Cardiac septum (tissue), 1 donor: ENCODE results near the gene PPM1L. TPM values are rescaled to one million over a fixed set of nuclear protein-coding genes. Genes with fewer than 3 reads are reported as not detected.
"Not testable (repeated sequence)": the region's sequence is repeated elsewhere in the genome, so short reads cannot be mapped to it uniquely, and the experiment has no call there.

ENCODE experiments used
- DNase-seq: peaks from one replicate; pipeline ENCODE4 v3.0.0-alpha.2; 2020; ENCODE audit warnings: low spot score
- intact Hi-C: fragments of 100-400 bp; cut with DNase I; formaldehyde crosslinking; loops from one replicate; pipeline ENCODE4 v1.14.0; 2022
- total RNA-seq: library from RNA; stranded (reverse); fragmentation: NEBNext Ultra II Directional; extraction: Animal tissue kit (Norgen Biotek cat#: 25700); gene quantifications from one replicate; pipeline ENCODE4 v1.2.1, GENCODE V29; 2021
- donor health status: DM: no; HTN: no; CAD: no.

PPM1L gene
- total RNA-seq, 1 donor from 2014 or later, result 28.8 TPM

DNA sequence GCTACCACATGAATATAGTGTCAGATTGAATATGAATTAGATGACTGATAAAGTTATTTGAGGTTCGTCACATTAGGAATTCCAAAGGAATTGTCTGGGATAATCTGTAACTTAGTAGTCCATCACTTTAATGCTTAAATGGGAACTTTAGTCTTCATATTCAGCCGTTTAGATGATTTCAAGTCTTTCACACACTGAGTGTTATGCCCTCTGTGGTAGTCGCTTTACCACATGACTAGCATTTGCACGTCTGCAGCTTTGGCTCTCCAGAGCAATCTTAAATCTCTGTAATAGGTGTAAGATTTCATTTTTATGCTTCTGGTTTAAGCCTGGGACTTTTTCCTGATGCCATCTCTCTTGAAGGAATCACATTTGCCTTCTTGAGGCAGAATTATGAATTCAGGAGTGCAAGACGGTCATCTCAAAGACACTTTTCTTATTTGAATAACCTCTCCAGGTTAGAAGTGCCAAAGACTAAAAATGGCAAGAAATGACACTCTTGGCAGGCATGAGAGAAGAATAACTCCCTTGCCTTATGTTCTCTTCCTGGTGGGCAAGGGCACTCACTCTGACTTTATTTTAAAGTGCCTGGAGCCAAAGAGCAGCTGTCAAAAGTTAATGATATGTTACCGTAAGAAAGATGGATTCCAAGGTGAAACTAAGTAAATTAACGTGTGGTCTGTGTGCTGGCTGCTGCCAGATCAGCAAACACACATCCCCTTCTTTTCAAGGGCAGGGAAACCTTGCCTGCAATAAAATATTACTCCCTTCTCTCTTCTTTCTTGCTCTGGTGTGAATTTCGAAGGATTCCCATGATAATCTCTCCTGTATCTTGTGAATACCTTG, 195.8 kb downstream of the PPM1L start:
- DNase-seq, result no peak
- intact Hi-C loops, result loop anchor here (10.0 kb wide), 1 partner anchor 153 kb away; the partner anchor contains the start of gene B3GALNT1

DNA sequence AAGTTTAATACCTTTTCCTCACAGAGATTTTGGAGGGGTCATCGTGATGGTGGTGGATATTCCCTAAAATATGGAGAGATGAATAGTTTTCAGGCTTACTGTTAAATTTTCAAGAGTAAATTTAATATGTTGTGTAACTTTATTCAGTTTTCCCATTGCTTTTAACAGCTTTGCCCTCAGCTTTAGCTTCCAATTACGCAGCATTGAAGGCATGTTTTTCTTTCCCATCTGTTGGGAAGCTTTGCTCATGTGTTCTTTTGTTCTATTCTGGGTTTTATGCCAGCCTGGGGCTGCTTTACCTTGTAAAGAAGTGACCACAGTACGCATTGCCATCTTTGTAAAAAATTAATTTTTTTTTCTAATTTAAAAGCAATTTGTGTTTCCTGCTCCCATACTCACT, 197.7 kb downstream of the PPM1L start:
- intact Hi-C loops, result loop anchor here (10.0 kb wide), 1 partner anchor 151 kb away; the partner anchor contains the start of gene B3GALNT1
- DNase-seq, result no peak

DNA sequence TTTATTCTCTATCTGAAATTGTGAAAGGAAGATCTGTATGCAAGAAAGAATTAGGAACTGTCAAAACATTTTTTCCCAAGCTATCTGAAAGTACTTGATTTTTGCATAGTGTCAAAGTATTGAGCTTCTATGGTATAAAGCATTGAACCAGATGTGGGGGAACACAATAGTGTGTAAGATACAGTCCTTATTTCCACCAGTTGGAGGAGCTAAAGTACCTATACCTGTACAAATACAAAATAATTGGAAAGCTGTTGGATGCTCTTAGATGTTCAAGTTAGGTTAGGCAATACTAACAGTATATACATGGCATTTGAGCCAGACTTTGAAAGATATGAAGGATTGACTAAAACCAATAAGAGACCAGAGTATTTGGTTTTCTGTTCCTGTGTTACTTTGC, 200.8 kb downstream of the PPM1L start:
- intact Hi-C loops, result loop anchor here (10.0 kb wide), 1 partner anchor 148 kb away; the partner anchor contains the start of gene B3GALNT1

DNA sequence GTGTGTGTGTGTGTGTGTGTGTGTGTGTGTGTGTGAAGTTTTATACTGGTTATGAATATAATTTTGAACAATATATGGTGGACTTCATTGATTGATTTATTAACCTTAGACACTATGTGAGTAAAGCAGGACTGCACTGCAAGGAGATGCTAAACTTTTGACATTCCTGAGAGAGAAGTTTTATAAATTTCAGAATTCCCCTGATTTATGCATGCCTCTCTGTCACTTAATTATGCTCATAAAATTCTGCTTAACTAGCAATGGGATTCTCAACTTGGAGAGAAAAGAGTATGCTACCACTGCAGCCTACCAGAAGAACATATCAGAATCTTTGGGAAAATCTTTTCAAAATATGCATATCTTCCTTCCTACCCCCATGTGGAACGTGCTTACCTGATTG, 204.5 kb downstream of the PPM1L start:
- intact Hi-C loops, result no loop called here
- DNase-seq, result no peak

More for the DNA sequence above, 200.8 kb downstream of the PPM1L start:
- DNase-seq, result no peak

DNA sequence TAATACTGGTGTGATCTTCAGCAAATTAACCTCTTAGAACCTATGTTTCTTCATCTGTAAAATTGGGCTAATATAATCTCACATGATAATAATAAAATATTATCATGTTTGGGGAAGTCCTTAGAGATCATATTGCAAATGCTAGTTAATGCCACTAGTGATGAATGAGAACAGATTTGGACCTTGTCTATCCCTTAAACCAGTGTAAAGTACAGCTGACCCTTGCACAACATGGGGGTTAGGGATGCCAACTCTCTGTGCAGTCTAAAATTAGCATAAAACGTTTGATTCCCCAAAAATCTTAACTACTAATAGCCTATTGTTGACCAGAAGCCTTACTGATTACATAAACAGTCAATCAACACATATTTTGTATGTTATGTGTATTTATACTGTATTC, 207.9 kb downstream of the PPM1L start:
- intact Hi-C loops, result no loop called here
- no peak for DNase-seq

DNA sequence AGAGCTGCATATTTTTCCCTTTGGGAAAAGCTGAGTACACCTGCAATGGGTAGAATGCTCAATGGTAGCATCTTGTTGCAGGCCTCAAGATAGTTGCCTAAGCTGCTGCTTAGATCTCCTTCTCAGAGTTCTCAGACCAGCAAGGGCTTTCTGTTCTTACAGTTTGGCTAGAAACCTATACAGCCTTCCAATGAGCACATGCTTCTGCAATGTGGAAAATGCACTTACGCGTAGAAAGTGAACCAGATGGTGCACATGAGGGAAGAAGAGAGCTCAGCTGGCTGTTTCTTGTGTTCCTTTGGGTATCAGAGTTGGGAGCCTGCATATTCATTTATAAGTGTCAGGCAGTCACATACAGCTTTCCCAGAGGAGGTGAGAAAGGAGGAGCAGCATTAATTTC, 212.7 kb downstream of the PPM1L start:
- no peak for DNase-seq
- intact Hi-C loops, result no loop called here

DNA sequence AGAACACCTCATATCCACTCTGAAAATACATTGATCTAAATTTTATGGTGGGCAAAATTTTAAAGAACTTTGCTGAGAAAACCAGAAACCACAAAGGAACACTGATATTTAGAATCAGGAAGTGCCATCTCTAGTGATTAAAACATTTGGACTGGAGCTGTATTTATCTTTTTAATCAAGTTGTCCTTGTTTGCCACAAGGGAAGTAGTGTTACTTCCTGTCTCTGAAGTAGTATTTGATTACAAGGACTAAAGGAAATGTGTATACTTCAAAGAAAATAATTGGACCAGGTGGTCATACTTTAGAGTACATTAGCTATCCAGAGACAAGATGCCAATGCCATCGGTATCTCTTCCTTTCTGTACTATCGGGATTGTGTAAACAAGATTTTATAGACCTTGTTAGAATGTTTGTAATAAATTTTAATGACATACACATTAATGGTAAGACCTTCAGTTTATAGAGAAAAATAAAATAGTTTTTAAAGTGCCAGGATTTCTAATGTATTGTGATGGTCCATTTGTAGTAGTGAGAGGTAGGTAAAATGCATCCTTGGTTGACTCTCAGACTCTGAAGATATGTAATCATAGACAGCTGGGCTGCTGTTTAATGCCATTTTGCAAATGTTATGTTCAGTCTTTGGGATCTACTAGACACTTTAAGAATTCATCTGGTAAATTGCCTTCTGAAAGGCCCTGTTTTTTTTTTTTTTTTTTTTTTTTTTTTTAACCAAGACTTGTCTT, 217.2 kb downstream of the PPM1L start:
- intact Hi-C loops, result no loop called here
- DNase-seq, result no peak

DNA sequence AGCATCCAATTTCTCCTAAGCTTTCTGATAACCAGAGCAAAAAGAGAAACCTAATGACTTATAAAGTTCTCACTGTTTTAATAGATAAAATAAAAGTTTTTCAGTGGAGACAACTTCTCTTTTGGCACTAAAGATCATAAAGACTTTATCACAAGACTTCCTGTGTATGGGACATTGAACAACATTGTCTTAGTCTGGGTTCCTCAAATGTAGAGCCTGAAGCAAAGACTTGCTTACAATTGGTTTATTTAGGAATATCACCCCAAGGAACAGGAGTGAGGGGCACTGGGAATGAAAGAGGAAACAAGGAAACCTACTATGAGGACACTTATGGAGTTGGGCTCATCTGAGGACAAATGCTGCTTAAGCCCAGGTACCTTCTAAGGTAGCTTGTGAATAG, 221.7 kb downstream of the PPM1L start:
- no peak for DNase-seq
- intact Hi-C loops, result no loop called here

DNA sequence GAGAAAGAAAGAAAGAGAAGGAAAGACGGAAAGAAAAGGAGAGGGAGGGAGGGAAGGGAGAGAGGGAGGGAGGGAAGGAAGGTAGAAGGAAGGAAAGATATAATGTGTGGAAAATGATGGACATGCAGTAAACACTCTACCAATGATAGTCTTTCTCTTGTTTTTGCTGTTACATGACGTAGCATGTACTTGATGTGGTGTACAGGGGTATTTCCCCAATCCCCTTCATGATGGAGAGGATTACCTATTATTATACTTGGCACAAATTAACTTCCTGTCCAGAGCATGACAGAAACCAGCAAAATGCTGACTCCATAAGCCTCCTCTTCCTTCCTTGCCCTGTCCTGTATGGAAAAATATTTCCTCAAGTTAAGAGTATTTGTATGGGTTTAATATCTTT, 224.7 kb downstream of the PPM1L start:
- DNase-seq, result no peak
- intact Hi-C loops, result no loop called here

DNA sequence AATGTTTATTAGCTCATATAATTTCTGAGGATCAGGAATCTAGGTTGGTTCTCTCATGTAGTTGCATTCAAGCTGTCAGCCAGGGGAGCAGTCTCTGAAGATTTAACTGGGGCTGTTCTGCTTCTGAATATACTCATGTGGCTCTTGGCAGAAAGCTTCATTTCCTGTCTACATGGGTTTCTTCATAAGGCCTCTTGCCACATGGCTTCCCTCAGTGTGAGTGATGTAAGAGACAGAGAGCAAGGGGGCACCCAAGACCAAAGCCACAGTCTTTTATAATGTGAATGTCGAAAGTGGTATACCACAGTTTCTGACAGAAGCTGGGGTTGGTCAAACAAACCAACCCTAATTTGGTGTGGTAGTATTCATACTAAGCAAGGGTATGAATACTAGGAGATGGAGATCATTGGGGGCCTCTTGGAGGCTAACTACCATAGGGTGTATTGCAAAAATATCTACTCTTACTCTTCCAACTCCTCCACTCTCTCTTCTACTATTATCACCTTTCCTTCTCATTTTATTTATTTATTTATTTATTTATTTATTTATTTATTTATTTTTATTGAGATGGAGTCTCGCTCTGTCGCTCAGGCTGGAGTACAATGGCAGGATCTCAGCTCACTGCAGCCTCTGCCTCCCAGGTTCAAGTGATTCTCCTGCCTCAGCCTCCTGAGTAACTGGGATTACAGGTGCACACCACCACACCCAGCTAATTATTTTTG, 225.3 kb downstream of the PPM1L start:
- intact Hi-C loops, result no loop called here
- no peak for DNase-seq

DNA sequence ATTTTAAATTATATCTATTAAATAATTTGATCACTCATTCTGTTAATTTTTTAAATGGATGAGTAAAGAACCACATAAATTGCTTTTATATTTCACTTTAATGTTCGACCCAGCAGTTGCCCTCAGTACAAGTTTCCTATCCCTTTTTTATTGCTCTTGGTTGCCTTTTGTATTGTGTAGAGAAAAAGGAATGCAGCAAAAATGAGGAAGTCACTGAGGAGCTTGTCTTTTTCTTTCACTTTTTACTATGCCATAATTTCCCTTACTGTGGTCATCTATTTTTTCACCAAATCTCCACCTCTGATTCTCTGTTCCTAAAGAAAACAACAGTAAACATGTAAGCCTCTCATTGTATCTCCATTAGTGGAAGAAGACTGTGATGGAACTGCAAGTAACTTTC, 226.5 kb downstream of the PPM1L start:
- DNase-seq, result no peak
- intact Hi-C loops, result no loop called here

DNA sequence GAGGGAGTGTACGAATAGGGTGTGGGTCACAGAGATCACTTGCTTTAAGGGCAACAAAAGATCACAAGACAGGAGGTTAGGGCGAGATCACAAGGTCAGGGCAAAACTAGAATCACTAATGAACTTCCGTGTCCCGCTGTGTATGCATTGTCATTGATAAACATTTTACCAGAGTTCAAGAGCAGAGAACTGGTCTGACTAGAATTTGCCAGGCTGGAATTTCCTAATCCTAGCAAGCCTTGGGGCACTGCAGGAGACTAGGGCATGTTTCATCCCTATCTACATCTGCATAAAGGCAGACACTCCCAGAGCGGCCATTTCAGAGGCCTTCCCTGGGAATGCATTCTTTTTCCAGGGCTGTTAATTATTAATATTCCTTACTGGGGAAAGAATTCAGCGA, 227.9 kb downstream of the PPM1L start:
- DNase-seq, intact Hi-C loops: not testable (repeated sequence)

DNA sequence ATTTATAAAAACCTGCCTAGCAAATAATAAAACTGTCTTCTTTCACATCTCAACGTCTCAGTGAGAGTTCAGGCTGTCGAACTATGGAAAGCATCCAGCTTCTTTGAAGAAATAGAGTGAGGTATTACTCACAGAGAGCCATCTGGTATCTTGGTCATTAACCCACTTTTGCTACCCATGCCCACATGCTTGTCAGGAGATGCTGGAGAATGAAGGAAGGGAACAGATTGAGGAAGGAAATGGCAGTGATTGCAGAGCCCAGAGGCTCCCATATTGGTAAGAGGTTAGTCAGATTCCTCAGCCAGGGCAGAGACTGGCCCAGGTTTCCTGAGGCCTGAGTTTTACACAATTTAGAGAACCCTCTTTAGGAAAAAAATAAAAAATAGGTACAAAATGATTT, 230.0 kb downstream of the PPM1L start:
- intact Hi-C loops, result no loop called here
- no peak for DNase-seq

DNA sequence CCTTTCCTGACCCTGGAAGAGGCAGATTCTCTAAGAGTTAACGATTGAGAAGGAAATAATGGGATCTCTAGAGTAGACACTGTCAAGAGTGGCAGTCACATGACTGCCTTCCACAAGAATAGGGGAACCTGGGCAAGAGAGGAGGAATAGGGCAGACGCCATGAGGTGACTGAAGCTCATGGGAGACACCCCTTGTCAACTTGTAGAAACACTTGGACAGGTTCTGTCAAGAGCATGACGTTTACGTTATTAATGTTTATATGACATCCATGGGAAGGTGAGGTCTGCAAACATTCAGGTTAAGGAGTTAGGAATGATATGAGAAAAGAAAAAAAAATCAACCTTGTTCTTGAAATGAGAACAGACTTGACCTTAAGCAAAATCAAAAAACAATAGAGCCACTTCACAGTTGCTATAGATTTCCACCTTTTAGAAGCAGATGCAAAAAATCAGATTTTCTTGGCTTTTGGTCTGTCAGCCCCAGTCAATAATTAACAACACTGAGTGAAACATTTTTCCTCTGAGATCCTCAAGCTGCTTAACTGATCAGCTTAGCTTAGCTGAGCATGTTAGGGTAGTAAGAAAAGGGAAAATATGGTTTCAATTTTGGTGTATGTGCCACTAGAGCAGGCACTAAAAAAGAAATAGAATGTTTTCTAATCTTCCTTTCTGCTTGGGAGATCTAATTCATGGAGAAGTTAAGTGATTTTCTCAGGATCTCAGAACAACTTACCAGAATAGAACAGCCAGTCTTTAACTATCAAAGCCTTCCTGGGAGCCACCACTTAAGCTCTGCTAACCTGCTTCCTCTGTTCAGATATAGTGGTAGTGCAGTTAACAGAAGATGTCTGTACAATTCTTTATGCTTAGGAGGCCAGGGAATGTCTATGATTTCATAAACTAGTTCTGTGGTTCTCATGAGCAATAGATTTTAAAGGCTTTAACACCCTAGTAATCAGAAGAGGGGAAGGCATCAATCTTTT, 232.2 kb downstream of the PPM1L start:
- DNase-seq, result no peak
- intact Hi-C loops, result no loop called here

DNA sequence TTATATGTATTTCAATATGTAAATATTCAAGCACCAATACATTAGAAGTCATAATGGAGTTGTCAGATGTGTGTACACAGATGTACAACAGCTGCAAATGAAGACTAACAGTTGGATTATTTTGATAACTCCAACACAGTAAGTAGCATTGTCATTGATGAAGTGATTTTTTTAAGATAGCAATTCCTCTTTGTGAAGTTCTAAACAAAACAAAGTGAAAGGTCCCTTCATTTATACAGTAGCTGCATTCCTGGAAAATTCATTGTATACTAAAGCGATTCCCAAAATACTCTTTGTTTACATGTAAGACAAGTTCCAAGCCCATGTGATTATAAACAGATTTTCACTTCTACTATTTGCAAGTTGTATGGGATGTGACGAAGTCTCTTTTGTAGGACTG, 234.4 kb downstream of the PPM1L start:
- intact Hi-C loops, result no loop called here
- no peak for DNase-seq

DNA sequence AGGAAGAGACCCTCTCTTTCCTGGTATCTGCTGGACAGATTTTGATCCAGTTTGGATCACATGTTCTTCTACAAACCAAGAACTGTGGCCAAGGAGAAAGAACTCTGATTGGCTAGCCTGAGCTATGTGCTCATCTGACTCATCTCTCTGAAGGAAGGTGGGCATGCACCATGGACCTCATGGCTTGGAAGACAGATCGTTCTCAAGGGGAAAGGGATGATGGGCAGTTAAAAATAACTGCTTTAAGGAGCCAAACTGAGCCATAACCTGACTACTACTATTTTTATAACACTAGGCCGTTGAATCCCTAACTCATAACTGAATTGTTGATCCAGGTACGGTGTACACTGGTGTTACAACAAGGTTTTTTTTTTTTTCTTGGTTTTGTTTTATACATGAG, 236.7 kb downstream of the PPM1L start:
- no peak for DNase-seq

DNA sequence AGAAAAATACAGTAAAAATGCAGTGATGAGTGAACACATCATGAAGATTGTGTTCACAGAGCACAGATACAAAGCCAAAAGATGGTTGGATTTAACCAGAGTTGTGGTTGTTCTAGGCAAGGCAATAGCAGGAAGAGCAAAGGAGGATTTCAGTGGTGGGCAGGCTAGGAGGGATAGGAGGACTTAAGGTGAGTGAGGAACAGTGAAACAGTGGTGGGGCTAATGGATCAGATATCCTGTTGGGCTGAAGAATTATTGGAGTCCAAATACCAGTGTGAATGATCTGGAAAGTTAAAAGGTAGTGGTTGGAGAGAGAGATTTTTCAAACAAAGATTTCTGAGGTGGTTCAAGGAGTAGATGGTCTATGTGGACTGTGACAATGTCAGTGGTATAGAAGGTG, 240.8 kb downstream of the PPM1L start:
- intact Hi-C loops, result no loop called here
- DNase-seq, result no peak

More for the DNA sequence above, 236.7 kb downstream of the PPM1L start:
- intact Hi-C loops, result no loop called here

DNA sequence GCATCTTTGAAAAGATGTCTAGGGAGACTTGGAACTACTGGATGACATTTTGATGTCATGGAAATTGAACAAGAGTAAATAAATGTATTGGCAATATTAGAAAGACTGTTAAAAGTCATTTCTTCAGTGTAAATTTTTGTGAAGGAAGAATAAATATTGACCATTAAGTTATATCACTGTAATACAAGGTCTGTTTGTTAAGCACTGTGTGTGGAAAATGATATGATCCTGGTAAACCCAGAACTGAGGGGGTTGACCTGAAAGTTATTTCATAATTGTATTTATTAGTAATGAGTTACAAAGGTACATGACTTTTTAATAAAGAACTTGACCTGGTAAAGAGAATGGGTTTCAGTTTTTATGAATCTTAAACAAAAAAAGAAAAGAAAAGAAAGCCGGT, 242.6 kb downstream of the PPM1L start:
- intact Hi-C loops, result no loop called here
- DNase-seq, result no peak

DNA sequence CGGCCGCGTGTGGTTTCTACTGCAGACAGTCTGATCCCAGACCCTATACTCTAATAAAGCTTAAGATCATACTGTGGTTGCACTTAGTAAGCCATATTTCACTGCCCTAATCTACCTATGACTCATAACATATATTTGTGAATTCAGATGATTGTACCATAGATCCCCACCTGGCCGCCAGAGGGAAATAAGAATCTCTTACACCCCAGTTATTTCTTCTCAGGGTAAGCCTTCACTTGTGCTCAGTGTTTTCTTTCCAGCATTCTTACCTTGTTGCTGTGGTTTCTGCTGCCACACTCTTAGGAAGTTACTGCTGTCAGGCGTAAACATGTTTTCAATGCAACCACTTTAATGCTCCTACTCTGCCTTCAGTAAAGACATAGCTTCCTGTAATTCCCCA, 243.2 kb downstream of the PPM1L start:
- DNase-seq, result no peak
- intact Hi-C loops, result no loop called here
